ENCODE measurements around the gene SCUBE1. TPM values are rescaled to one million over a fixed set of nuclear protein-coding genes. Genes with fewer than 3 reads are reported as not detected.

SCUBE1 gene
- total and polyA plus RNA-seq, 10 of the 15 experiments (the other 5 are each of a cell fraction or from before 2014, with no cell fraction given) = not detected

DNA sequence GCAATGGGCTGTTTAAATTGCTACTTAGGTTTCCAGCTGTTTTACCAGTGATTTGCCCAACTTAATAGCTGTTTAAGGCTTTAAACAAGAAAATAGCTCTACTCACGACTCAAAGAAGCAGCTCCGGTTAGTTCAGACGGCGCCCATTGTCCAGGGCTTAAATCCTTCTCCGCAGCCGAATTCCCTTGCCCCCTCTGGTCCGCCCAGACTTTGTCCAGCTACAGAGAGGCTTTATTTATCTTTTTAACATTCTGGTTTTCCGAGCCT is 20.9 kb upstream of the SCUBE1 start:
- in situ Hi-C loops (cut with MboI) = no loop called here

More for the DNA sequence above, 20.9 kb upstream of the SCUBE1 start:
- H3K4me1 ChIP-seq (ENCODE audit: control insufficient read depth, insufficient read depth, low read length) = no peaks in the 10 kb centered on the region
- H3K27me3 ChIP-seq (replicated peaks in 1 of 2; ENCODE audit: control insufficient read depth in 2 of 2, insufficient read depth in 2 of 2, low read length in 1 of 2) = no peaks in the 10 kb centered on the region; a peak in 3 of 4 replicates
- FAIRE-seq (no peak), DNase-seq (ENCODE audit: low read depth, low spot score) (no peak), ATAC-seq (no peak)
- no peaks in the 10 kb centered on the region for H4K20me1 ChIP-seq (ENCODE audit: control insufficient read depth, insufficient read depth)
- H3K4me3 ChIP-seq = no peak overlapping the region
- ChIA-PET RAD21 (ENCODE audit: unreplicated experiment) (no interaction called here), POLR2A (interaction anchor here (0.6 kb wide), 1 partner anchor 24 kb away, joined by 6 read pairs; no protein-coding TSS in a partner anchor), SMC1A (ENCODE audit: uncharacterized antibody, unreplicated experiment) (no interaction called here), CTCF (interaction anchor here (1.6 kb wide), 1 partner anchor 18 kb away, joined by 5 read pairs; no protein-coding TSS in a partner anchor)
- no peak overlapping the region for H3K4me2 ChIP-seq (ENCODE audit: control insufficient read depth, insufficient read depth)
- no peaks in the 10 kb centered on the region for H3K36me3 ChIP-seq (ENCODE audit: control insufficient read depth in 2 of 2, insufficient read depth in 2 of 2, low read length in 1 of 2)
- no peak for TF ChIP-seq SMARCA5 (IDR thresholded peaks at IDR 0.05)
- TF ChIP-seq, protein P1, sequence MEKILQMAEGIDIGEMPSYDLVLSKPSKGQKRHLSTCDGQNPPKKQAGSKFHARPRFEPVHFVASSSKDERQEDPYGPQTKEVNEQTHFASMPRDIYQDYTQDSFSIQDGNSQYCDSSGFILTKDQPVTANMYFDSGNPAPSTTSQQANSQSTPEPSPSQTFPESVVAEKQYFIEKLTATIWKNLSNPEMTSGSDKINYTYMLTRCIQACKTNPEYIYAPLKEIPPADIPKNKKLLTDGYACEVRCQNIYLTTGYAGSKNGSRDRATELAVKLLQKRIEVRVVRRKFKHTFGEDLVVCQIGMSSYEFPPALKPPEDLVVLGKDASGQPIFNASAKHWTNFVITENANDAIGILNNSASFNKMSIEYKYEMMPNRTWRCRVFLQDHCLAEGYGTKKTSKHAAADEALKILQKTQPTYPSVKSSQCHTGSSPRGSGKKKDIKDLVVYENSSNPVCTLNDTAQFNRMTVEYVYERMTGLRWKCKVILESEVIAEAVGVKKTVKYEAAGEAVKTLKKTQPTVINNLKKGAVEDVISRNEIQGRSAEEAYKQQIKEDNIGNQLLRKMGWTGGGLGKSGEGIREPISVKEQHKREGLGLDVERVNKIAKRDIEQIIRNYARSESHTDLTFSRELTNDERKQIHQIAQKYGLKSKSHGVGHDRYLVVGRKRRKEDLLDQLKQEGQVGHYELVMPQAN (conservative IDR thresholded peaks at IDR 0.05) = no peak
- no peak for TF ChIP-seq SUPT20H (IDR thresholded peaks at IDR 0.05; ENCODE audit: borderline replicate concordance, control insufficient read depth, low read depth, low read length)
- TF ChIP-seq, protein P2, sequence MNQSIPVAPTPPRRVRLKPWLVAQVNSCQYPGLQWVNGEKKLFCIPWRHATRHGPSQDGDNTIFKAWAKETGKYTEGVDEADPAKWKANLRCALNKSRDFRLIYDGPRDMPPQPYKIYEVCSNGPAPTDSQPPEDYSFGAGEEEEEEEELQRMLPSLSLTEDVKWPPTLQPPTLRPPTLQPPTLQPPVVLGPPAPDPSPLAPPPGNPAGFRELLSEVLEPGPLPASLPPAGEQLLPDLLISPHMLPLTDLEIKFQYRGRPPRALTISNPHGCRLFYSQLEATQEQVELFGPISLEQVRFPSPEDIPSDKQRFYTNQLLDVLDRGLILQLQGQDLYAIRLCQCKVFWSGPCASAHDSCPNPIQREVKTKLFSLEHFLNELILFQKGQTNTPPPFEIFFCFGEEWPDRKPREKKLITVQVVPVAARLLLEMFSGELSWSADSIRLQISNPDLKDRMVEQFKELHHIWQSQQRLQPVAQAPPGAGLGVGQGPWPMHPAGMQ (IDR thresholded peaks at IDR 0.05; ENCODE audit: borderline replicate concordance) = no peak
- TF ChIP-seq TBL1XR1 (IDR thresholded peaks at IDR 0.05; ENCODE audit: low read depth, low read length) = no peak
- no peak for TF ChIP-seq NR2C2 (IDR thresholded peaks at IDR 0.05; ENCODE audit: borderline replicate concordance, control insufficient read depth, insufficient read length, low read depth)
- TF ChIP-seq, protein P3, sequence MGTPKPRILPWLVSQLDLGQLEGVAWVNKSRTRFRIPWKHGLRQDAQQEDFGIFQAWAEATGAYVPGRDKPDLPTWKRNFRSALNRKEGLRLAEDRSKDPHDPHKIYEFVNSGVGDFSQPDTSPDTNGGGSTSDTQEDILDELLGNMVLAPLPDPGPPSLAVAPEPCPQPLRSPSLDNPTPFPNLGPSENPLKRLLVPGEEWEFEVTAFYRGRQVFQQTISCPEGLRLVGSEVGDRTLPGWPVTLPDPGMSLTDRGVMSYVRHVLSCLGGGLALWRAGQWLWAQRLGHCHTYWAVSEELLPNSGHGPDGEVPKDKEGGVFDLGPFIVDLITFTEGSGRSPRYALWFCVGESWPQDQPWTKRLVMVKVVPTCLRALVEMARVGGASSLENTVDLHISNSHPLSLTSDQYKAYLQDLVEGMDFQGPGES (IDR thresholded peaks at IDR 0.05) = no peak
- TF ChIP-seq HCFC1 (IDR thresholded peaks at IDR 0.05; ENCODE audit: low read length) = no peak
- TF ChIP-seq, protein P4, sequence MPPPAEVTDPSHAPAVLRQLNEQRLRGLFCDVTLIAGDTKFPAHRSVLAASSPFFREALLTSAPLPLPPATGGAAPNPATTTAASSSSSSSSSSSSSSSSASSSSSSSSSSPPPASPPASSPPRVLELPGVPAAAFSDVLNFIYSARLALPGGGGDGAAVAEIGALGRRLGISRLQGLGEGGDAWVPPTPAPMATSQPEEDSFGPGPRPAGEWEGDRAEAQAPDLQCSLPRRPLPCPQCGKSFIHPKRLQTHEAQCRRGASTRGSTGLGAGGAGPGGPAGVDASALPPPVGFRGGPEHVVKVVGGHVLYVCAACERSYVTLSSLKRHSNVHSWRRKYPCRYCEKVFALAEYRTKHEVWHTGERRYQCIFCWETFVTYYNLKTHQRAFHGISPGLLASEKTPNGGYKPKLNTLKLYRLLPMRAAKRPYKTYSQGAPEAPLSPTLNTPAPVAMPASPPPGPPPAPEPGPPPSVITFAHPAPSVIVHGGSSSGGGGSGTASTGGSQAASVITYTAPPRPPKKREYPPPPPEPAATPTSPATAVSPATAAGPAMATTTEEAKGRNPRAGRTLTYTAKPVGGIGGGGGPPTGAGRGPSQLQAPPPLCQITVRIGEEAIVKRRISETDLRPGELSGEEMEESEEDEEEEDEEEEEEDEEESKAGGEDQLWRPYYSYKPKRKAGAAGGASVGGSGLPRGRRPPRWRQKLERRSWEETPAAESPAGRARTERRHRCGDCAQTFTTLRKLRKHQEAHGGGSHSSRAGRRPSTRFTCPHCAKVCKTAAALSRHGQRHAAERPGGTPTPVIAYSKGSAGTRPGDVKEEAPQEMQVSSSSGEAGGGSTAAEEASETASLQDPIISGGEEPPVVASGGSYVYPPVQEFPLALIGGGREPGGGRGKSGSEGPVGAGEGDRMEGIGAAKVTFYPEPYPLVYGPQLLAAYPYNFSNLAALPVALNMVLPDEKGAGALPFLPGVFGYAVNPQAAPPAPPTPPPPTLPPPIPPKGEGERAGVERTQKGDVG (CRISPR knock-in tag; IDR thresholded peaks at IDR 0.05) = no peak
- H2AFZ ChIP-seq (ENCODE audit: control insufficient read depth, low read depth, low read length) = no peak overlapping the region
- no peak overlapping the region for H3K27ac ChIP-seq (ENCODE audit: control insufficient read depth, insufficient read depth)
- no peak overlapping the region for H3K9ac ChIP-seq (ENCODE audit: control insufficient read depth, insufficient read depth, low read length)
- intact Hi-C loops (cut with micrococcal nuclease; ENCODE audit: unreplicated experiment) = no loop called here
- 64% methylated on average over 8 of the region's 8 CpGs for WGBS (ENCODE audit: insufficient coverage, insufficient replicate concordance, low lambda C conversion rate, missing lambda C conversion rate)
- no peaks in the 10 kb centered on the region for H3K79me2 ChIP-seq (ENCODE audit: control insufficient read depth, insufficient read depth, low read length)
- H3K9me3 ChIP-seq (replicated peaks; ENCODE audit: control insufficient read depth, insufficient read depth, low read length) = no peaks in the 10 kb centered on the region
- no TSS peak for BruUV-seq (replicated peaks)

Data from GM12878 (cell line).